ENCODE data around the gene G0S2. TPM values are rescaled to one million over a fixed set of nuclear protein-coding genes. Genes with fewer than 3 reads are reported as not detected.

Gene G0S2
- total and polyA plus RNA-seq, 2 experiments from 2014 or later: 3.2 to 8.2 TPM

- TF ChIP-seq ZNF462 (CRISPR knock-in tag; IDR thresholded peaks at IDR 0.05) (no peak), CREB1 (CRISPR knock-in tag; IDR thresholded peaks at IDR 0.05; ENCODE audit: low read depth) (no peak), REST (IDR thresholded peaks at IDR 0.05; ENCODE audit: unreplicated experiment) (no peak), EZH2phosphoT487 (IDR thresholded peaks at IDR 0.05; ENCODE audit: unreplicated experiment) (no peak), STAT1 (IDR thresholded peaks at IDR 0.05; ENCODE audit: unreplicated experiment) (no peak), POLR2AphosphoS5 (IDR thresholded peaks at IDR 0.05; ENCODE audit: low read depth) (no peak), NANOG (IDR thresholded peaks at IDR 0.05; ENCODE audit: borderline replicate concordance) (no peak)
These were observed 26.1 kb upstream of the G0S2 start (continued) for GRCh38 chr1:209648931-209649776.
